Vagina (tissue), 2 donors: ENCODE data around the gene CAMSAP2. TPM values are rescaled to one million over a fixed set of nuclear protein-coding genes. Genes with fewer than 3 reads are reported as not detected.

Experiments
- DNase-seq, 2 donors: peaks; one replicate each; pipeline ENCODE4 v3.0.0-alpha.2; 2017; ENCODE audit errors: extremely low spot score in 2 of 2
- H3K27ac ChIP-seq: fragments of 200-600 bp; sonication (generic); one replicate; pipeline ENCODE4 v1.5.1; 2019
- H3K27me3 ChIP-seq: fragments of 200-600 bp; sonication (generic); one replicate; pipeline ENCODE4 v1.5.1; 2019
- H3K36me3 ChIP-seq, 2 donors: fragments of 200-600 bp; sonication (generic); one replicate each; pipeline ENCODE4 v1.5.1; 2017 to 2019
- H3K4me1 ChIP-seq: fragments of 200-600 bp; sonication (generic); one replicate; pipeline ENCODE4 v1.5.1; 2019
- H3K4me3 ChIP-seq, 2 donors: fragments of 200-600 bp; sonication (generic); 1 replicate in 1 of 2; 2 replicates in 1 of 2; pipeline ENCODE4 v1.5.1; 2016 to 2019
- H3K9me3 ChIP-seq: fragments of 200-600 bp; sonication (generic); one replicate; pipeline ENCODE4 v1.5.1; 2019
- CTCF ChIP-seq, 3 experiments: fragments of 450-650 bp in 2 of 3; fragments of 200-600 bp in 1 of 3; sonication (generic) in 1 of 3; IDR thresholded peaks; one replicate each; pipeline ENCODE4 v1.5.1; 2017 to 2019; ENCODE audit warnings: antibody characterized with exemption in 3 of 3, mild to moderate bottlenecking in 2 of 3, moderate library complexity in 2 of 3
- POLR2A ChIP-seq, 2 donors: fragments of 450-650 bp; IDR thresholded peaks; one replicate each; pipeline ENCODE4 v1.6.1; 2017; ENCODE audit warnings: antibody characterized with exemption in 2 of 2, mild to moderate bottlenecking in 2 of 2, moderate library complexity in 2 of 2
- POLR2AphosphoS5 ChIP-seq, 2 donors: sonication (generic); formaldehyde crosslinking; IDR thresholded peaks; one replicate each; pipeline ENCODE4 v1.9.0; 2017; ENCODE audit warnings: antibody characterized with exemption in 2 of 2, mild to moderate bottlenecking in 2 of 2, low read depth in 1 of 2; ENCODE audit not compliant: insufficient read depth in 1 of 2
- intact Hi-C: fragments of 100-400 bp; cut with DNase I; formaldehyde crosslinking; loops from one replicate; pipeline ENCODE4 v1.15.1; 2023
- total RNA-seq: library from RNA; depleted of rRNA; stranded (reverse); fragments of >200 nt; gene quantifications from one replicate; pipeline ENCODE4 v1.2.3, GENCODE V29; 2016

Gene CAMSAP2
- total RNA-seq, 1 donor from 2014 or later: 30.0 TPM

GRCh38 chr1:200887036-200887435, 148.3 kb downstream of the CAMSAP2 start:
- DNase-seq: no peak
- intact Hi-C loops: no loop called here
- peaks cover 19% of the 10 kb centered on the region for H3K4me1 ChIP-seq
- no peaks in the 10 kb centered on the region for H3K36me3 ChIP-seq
- H3K9me3 ChIP-seq: no peaks in the 10 kb centered on the region
- no peaks in the 10 kb centered on the region for H3K27me3 ChIP-seq
- no peak overlapping the region for H3K4me3 ChIP-seq
- no peak overlapping the region for H3K27ac ChIP-seq
- TF ChIP-seq POLR2AphosphoS5 (IDR thresholded peaks at IDR 0.05; ENCODE audit: insufficient read depth in 1 of 2, low read depth in 1 of 2): no peak
- TF ChIP-seq POLR2A (IDR thresholded peaks at IDR 0.05): no peak
- TF ChIP-seq CTCF (IDR thresholded peaks at IDR 0.05): no peak

GRCh38 chr1:200887772-200888348, 149.2 kb downstream of the CAMSAP2 start:
- peaks cover 23% of the 10 kb centered on the region for H3K4me1 ChIP-seq
- DNase-seq: no peak
- H3K9me3 ChIP-seq: no peaks in the 10 kb centered on the region
- no peaks in the 10 kb centered on the region for H3K36me3 ChIP-seq
- intact Hi-C loops: no loop called here
- H3K27me3 ChIP-seq: no peaks in the 10 kb centered on the region
- TF ChIP-seq POLR2AphosphoS5 (IDR thresholded peaks at IDR 0.05; ENCODE audit: insufficient read depth in 1 of 2, low read depth in 1 of 2) (no peak), CTCF (IDR thresholded peaks at IDR 0.05) (no peak), POLR2A (IDR thresholded peaks at IDR 0.05) (no peak)
- H3K27ac ChIP-seq: no peak overlapping the region
- no peak overlapping the region for H3K4me3 ChIP-seq

- H3K4me3 ChIP-seq: no peak overlapping the region
- no peaks in the 10 kb centered on the region for H3K9me3 ChIP-seq
- no peaks in the 10 kb centered on the region for H3K27me3 ChIP-seq
- no peaks in the 10 kb centered on the region for H3K36me3 ChIP-seq
- intact Hi-C loops: no loop called here
- DNase-seq: no peak
- peaks cover 25% of the 10 kb centered on the region for H3K4me1 ChIP-seq
- H3K27ac ChIP-seq: no peak overlapping the region
- TF ChIP-seq POLR2AphosphoS5 (IDR thresholded peaks at IDR 0.05; ENCODE audit: insufficient read depth in 1 of 2, low read depth in 1 of 2) (no peak), CTCF (IDR thresholded peaks at IDR 0.05) (no peak), POLR2A (IDR thresholded peaks at IDR 0.05) (no peak)
These were observed 149.7 kb downstream of the CAMSAP2 start for GRCh38 chr1:200888349-200888838.

GRCh38 chr1:200889571-200889970, 150.9 kb downstream of the CAMSAP2 start:
- intact Hi-C loops: no loop called here
- TF ChIP-seq CTCF (IDR thresholded peaks at IDR 0.05): no peak
- no peak for DNase-seq
- no peaks in the 10 kb centered on the region for H3K36me3 ChIP-seq
- H3K27ac ChIP-seq: no peak overlapping the region
- H3K9me3 ChIP-seq: no peaks in the 10 kb centered on the region
- no peaks in the 10 kb centered on the region for H3K27me3 ChIP-seq
- H3K4me3 ChIP-seq: no peak overlapping the region
- peaks cover 31% of the 10 kb centered on the region for H3K4me1 ChIP-seq

- no peaks in the 10 kb centered on the region for H3K9me3 ChIP-seq
- intact Hi-C loops: no loop called here
- TF ChIP-seq POLR2AphosphoS5 (IDR thresholded peaks at IDR 0.05; ENCODE audit: insufficient read depth in 1 of 2, low read depth in 1 of 2) (no peak), POLR2A (IDR thresholded peaks at IDR 0.05) (no peak), CTCF (IDR thresholded peaks at IDR 0.05) (no peak)
- H3K27ac ChIP-seq: no peak overlapping the region
- no peak overlapping the region for H3K4me3 ChIP-seq
- H3K36me3 ChIP-seq: no peaks in the 10 kb centered on the region
- no peak for DNase-seq
- no peaks in the 10 kb centered on the region for H3K27me3 ChIP-seq
- H3K4me1 ChIP-seq: peaks cover 31% of the 10 kb centered on the region
These were observed 151.3 kb downstream of the CAMSAP2 start for GRCh38 chr1:200890027-200890426.
